ENCODE data around the gene FKBP5. TPM values are rescaled to one million over a fixed set of nuclear protein-coding genes. Genes with fewer than 3 reads are reported as not detected.
A peak's percentile ranks its signal among the peaks of the same experiment; 100 is the strongest.

The FKBP5 gene
- total RNA-seq, 4 donors from 2014 or later = 247 to 296 (median 275) TPM

DNA sequence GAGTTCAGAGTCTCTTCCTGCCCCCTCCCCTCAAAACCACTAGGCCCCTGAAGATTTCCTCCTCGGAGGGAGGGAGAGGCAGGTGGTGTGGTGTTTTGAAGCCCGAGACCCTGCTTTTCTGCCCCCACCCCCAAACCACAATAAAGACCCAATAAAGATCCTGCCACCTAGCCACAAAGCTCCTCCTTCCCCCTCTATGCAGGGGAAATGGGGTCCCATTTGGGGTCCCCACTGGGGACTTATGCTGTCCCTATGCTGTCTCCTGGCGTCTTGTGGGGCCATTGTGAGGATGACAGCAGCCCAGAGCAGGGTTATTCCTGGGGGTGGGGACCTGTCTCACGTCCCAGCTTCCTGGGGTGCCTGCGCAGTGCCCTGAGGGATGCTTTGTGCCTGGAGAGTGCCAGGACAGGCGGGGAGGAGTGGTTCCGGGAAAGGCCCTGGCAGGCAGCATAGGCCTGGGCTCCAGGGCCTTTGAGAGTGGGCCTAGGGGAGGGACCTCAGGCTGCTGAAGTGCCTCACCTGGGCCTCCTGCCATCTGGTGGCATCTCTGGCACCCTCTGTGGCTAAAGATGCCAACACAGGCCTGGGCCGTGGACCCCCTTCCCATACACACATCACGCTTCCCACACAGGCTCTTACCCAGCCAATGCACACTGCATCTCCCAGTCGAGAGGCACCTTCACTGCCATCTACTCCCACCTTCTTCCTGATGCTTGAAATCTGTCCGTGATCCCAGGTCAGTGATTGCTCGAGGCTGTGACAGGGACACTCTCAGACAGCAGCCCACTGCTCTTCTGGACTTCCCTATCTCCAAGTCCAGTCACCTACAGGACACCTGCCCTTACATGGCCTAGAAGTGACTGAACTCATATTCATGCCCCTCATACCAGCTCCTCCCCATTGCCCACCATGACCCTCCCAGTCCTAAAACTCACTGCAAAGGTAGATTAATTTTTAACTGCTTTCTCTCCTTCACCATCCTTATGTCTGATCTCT is 40.3 kb upstream of the FKBP5 start:
- peak overlapping the region; percentile 100 for H3K27ac ChIP-seq
- H3K4me3 ChIP-seq = peak overlapping the region; percentile 7 to 66 (median 54)
- DNase-seq = peak; percentile 70 to 84 (median 78)
- peaks cover 47 to 83% (median 70%) of the 10 kb centered on the region in 4 donors for H3K4me1 ChIP-seq
- H3K27me3 ChIP-seq = no peaks in the 10 kb centered on the region
- no peaks in the 10 kb centered on the region for H3K36me3 ChIP-seq
- no peak for TF ChIP-seq POLR2A (IDR thresholded peaks at IDR 0.05)
- TF ChIP-seq, protein P1, sequence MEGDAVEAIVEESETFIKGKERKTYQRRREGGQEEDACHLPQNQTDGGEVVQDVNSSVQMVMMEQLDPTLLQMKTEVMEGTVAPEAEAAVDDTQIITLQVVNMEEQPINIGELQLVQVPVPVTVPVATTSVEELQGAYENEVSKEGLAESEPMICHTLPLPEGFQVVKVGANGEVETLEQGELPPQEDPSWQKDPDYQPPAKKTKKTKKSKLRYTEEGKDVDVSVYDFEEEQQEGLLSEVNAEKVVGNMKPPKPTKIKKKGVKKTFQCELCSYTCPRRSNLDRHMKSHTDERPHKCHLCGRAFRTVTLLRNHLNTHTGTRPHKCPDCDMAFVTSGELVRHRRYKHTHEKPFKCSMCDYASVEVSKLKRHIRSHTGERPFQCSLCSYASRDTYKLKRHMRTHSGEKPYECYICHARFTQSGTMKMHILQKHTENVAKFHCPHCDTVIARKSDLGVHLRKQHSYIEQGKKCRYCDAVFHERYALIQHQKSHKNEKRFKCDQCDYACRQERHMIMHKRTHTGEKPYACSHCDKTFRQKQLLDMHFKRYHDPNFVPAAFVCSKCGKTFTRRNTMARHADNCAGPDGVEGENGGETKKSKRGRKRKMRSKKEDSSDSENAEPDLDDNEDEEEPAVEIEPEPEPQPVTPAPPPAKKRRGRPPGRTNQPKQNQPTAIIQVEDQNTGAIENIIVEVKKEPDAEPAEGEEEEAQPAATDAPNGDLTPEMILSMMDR (IDR thresholded peaks at IDR 0.05) = peak in 3 of 6 experiments; percentile 20 to 44 (median 28)
- H3K9me3 ChIP-seq = no peaks in the 10 kb centered on the region

DNA sequence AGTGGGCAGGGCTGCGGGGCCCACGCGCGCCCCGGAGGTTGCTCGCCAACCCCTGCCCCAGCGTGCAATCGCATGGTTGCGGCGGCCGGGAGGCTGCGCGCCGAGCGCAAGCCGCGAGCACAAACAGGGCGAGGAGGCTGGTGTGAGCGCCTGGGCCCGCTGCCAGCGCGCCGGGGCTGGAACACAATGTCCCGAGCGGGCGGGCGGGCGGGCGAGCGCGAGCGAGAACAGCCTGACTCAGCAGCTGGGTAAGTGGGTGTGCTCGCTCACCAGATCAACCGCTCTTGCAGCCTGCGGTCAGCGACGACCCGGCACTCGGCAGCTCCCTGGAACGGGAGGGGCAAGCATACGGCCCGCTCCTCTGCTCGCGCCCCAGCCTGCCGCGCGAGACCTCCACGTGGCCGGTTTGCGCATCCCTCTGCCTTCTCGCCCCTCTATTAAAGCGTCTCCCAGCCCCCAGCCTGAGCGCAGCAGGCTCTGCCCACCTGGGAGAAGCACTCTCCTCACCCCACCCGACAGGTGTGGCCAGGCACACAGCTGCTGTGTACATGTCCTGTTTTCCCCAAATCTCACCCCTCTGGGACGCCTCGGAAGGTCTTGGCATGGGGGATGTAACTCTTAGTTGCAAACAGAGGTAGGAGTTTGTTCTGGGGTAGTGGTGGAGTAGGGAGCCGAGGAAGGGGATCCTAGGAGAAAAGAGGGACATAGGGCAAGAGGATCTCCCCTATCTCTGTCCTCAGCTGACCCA is 39.4 kb upstream of the FKBP5 start:
- peak in 1 of 2 donors; percentile 80 for TF ChIP-seq POLR2A (IDR thresholded peaks at IDR 0.05)
- TF ChIP-seq, protein P1 (IDR thresholded peaks at IDR 0.05) = peak in 2 of 6 experiments; percentile 10 to 26
- peak; percentile 92 to 97 (median 97) for DNase-seq

DNA sequence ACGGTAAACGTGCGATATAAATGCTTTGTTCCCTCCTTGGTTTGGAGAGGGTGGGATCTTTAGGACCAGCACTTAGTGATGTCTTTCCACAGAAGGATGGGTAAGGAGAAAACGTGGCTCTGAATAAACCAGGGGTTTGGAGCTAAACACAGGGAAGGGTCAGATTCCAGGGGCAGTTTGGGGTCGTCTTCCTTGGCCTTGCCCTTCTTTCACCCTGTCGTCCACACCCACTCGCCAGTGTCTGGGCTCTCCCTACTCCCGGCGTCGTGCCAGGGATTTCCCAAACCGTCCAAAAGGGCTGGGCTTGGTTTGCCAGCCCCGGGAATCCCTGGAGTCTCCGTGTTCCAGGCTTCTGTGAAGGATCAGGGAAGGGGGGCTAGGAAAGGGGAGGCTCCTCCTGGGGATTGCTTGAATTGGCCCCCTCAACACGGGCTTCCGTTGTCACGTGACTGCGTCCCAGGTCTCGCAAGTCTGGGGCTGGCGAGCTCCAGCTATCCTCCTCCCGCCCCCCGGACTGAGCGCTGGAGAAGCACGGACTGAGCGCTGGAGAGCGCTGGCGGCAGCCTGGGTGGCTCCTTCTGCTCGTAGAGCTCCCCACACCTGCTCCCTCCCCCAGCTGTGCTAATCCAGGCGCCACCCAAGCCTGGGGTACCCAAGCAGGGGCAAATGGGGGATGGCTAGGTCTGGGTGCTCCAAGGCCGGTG is 38.7 kb upstream of the FKBP5 start:
- no peaks in the 10 kb centered on the region for H3K36me3 ChIP-seq
- TF ChIP-seq, protein P1 (IDR thresholded peaks at IDR 0.05) = peak in 1 of 6 experiments; percentile 5
- TF ChIP-seq POLR2A (IDR thresholded peaks at IDR 0.05) = no peak
- no peaks in the 10 kb centered on the region for H3K9me3 ChIP-seq
- H3K4me1 ChIP-seq = peaks cover 39 to 84% (median 68%) of the 10 kb centered on the region in 4 donors
- H3K27ac ChIP-seq = peak overlapping the region; percentile 100
- peak overlapping the region; percentile 36 to 66 (median 54) for H3K4me3 ChIP-seq
- H3K27me3 ChIP-seq = no peaks in the 10 kb centered on the region
- peak; percentile 68 to 85 (median 85) for DNase-seq

More for the DNA sequence above, 39.4 kb upstream of the FKBP5 start:
- peak overlapping the region; percentile 36 to 66 (median 54) for H3K4me3 ChIP-seq
- no peaks in the 10 kb centered on the region for H3K27me3 ChIP-seq
- H3K36me3 ChIP-seq = no peaks in the 10 kb centered on the region
- H3K4me1 ChIP-seq = peaks cover 47 to 84% (median 69%) of the 10 kb centered on the region in 4 donors
- H3K27ac ChIP-seq = peak overlapping the region; percentile 100
- H3K9me3 ChIP-seq = no peaks in the 10 kb centered on the region

DNA sequence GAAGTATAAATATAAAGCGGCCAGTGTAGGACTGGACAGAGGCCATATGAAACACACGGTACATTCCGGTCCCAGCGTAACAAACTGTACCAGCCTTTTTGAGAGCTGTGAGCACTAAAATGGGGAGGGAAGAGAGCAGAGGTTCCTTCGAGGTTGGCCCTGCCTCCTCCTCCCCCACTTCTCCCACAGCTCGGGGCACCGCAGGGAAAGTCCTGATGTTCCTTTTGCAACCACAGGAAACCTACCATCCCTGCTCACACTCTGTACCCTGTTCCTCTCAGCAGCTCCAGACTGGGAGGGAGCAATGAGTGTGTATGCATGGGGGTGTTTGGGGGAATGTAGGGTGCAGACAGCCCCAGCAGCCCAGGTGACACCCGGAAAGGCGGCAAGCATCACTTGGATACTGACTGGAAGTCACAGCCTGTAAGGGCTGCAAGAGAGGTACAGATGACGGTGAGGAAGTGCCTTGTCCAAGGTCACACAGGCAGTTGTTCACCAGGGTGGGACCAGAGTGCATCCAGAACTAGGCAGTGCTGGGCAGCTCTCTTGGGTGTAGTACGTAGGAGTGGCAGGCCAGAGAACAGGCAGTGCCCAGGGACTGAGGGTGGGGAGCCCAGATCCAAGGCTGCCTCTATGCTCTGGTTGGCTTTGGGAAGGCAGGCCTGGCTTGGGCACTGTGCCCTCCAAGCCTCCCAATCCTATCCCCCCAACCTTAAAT is 37.2 kb upstream of the FKBP5 start:
- TF ChIP-seq, protein P1 (IDR thresholded peaks at IDR 0.05) = peak in 2 of 6 experiments; percentile 19 to 25
- peak in 1 of 2 donors; percentile 66 for TF ChIP-seq POLR2A (IDR thresholded peaks at IDR 0.05)
- peaks cover 38 to 88% (median 70%) of the 10 kb centered on the region in 4 donors for H3K4me1 ChIP-seq
- H3K27ac ChIP-seq = peak overlapping the region; percentile 100
- DNase-seq = peak in 2 of 3 donors; percentile 90 to 93
- H3K36me3 ChIP-seq = no peaks in the 10 kb centered on the region
- no peaks in the 10 kb centered on the region for H3K9me3 ChIP-seq
- H3K27me3 ChIP-seq = no peaks in the 10 kb centered on the region
- H3K4me3 ChIP-seq = peak overlapping the region in 1 of 4 donors; percentile 66
